SU-DHL-6 (cell line): ENCODE data around the gene ITGB5.

Experiments
- CTCF ChIP-seq: fragments of 200-600 bp; sonication (generic); IDR thresholded peaks from one replicate; pipeline ENCODE4 v1.5.1; 2017; ENCODE audit warnings: antibody characterized with exemption, mild to moderate bottlenecking, low read length, moderate library complexity; ENCODE audit not compliant: insufficient read depth, poor library complexity, severe bottlenecking
- EZH2phosphoT487 ChIP-seq: fragments of 200-600 bp; sonication (generic), shearing (Covaris generic); conservative IDR thresholded peaks from 2 replicates; pipeline ENCODE4 v1.6.1; 2018; ENCODE audit warnings: mild to moderate bottlenecking, antibody characterized with exemption, low read length, moderate library complexity, mixed read lengths

DNA sequence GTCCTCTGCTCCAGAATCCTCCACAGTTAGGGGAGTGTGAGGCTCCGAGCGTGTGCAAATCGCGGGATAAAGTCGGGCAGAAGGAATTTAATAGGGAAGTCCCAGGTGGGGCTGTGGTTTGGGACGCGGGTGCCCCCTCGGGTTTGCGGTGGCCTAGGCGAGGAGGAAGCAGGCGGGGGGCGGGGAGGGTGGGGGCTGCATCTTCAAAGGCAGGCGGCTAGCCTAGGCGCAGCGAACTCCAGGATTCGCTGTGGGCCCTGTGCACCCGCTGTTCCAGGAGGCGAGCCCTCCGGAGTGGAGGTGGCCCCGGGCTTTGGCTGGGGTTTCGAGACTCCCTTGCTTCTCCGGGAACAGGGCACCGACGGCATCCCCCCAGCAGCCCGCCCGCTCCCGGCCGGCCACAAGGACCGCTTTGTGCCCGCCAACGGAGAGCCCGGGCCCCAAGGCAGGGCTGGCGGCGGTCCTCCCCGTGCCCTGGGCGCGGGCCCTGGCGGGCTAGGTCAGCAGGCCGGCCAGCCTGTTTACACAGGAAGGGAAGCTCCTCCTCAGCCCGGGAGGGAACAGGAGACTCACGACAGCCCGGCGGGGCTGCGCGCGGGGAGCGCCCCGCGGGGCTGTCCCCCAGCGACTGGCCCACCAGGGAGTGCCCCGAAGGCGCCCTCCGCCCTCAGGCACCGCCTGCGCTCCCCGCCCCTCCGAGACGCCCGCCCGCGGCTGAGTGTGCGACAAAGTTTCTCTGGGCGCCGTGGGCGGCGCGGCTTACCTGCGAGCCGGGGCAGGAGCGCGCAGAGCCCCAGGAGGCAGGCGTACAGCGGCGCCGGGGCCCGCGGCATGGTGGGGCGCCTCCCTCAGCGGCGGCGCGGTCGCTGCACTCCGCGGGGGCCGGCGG, 753 bp downstream of the ITGB5 start:
- TF ChIP-seq CTCF, result no peak
- no peak for TF ChIP-seq EZH2phosphoT487
